Parathyroid adenoma (tissue), 2 donors: ENCODE results near the gene PCDHGB6.

ENCODE experiments used
- H2AFZ ChIP-seq: fragments of 300-600 bp; sonication (generic); one replicate; pipeline ENCODE4 v1.7.0; 2017; ENCODE audit warnings: antibody characterized with exemption, mild to moderate bottlenecking
- H3K27ac ChIP-seq: fragments of 300-600 bp; sonication (generic); one replicate; pipeline ENCODE4 v1.7.0; 2017
- H3K27me3 ChIP-seq: fragments of 300-600 bp; sonication (generic); one replicate; pipeline ENCODE4 v1.7.0; 2017; ENCODE audit warnings: low read length; ENCODE audit not compliant: control insufficient read depth, insufficient read depth
- H3K36me3 ChIP-seq: fragments of 300-600 bp; sonication (generic); one replicate; pipeline ENCODE4 v1.7.0; 2017; ENCODE audit warnings: low read length; ENCODE audit not compliant: control insufficient read depth, insufficient read depth
- H3K4me1 ChIP-seq: fragments of 300-600 bp; sonication (generic); one replicate; pipeline ENCODE4 v1.7.0; 2017; ENCODE audit warnings: control low read depth
- H3K4me2 ChIP-seq: fragments of 300-600 bp; sonication (generic); one replicate; pipeline ENCODE4 v1.7.0; 2017; ENCODE audit warnings: low read length
- H3K4me3 ChIP-seq: fragments of 300-600 bp; sonication (generic); one replicate; pipeline ENCODE4 v1.7.0; 2017; ENCODE audit warnings: low read depth, low read length
- H3K79me2 ChIP-seq: fragments of 300-600 bp; sonication (generic); one replicate; pipeline ENCODE4 v1.7.0; 2017; ENCODE audit warnings: control low read depth
- H3K9ac ChIP-seq: fragments of 300-600 bp; sonication (generic); one replicate; pipeline ENCODE4 v1.7.0; 2017; ENCODE audit warnings: mild to moderate bottlenecking
- H3K9me3 ChIP-seq: fragments of 300-600 bp; sonication (generic); one replicate; pipeline ENCODE4 v1.7.0; 2017; ENCODE audit warnings: low read length; ENCODE audit not compliant: control insufficient read depth
- TF ChIP-seq, protein P1 (sequence below): fragments of 300-600 bp; sonication (generic); IDR thresholded peaks from one replicate; pipeline ENCODE4 v1.7.0; 2017; ENCODE audit warnings: antibody characterized with exemption, mild to moderate bottlenecking
- donor health status: primary hyperparathyroidism.

PCDHGB6 gene

DNA sequence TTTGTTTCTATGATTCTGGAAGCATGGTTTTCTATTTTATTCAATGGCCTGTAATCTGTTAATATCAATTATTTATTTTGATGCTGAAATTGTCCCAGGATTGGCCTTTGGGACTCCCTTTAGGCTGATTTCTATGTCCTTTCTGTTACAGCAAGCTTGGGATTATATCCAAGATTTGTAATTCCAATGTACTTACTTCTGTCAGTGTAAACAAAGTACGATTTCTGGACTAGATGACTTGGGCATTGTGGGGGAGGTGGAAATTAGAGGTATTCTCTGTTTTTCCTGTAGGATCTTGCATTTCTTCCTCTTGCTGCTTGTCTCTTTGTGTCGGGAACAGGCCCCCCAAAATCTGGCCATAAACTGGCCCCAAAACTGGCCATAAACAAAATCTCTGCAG, 26.2 kb downstream of the PCDHGB6 start:
- TF ChIP-seq, protein P1, sequence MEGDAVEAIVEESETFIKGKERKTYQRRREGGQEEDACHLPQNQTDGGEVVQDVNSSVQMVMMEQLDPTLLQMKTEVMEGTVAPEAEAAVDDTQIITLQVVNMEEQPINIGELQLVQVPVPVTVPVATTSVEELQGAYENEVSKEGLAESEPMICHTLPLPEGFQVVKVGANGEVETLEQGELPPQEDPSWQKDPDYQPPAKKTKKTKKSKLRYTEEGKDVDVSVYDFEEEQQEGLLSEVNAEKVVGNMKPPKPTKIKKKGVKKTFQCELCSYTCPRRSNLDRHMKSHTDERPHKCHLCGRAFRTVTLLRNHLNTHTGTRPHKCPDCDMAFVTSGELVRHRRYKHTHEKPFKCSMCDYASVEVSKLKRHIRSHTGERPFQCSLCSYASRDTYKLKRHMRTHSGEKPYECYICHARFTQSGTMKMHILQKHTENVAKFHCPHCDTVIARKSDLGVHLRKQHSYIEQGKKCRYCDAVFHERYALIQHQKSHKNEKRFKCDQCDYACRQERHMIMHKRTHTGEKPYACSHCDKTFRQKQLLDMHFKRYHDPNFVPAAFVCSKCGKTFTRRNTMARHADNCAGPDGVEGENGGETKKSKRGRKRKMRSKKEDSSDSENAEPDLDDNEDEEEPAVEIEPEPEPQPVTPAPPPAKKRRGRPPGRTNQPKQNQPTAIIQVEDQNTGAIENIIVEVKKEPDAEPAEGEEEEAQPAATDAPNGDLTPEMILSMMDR = no peak
- Histone ChIP-seq H3K27me3 (no peaks in the 10 kb centered on the region), H3K4me1 (no peaks in the 10 kb centered on the region), H3K36me3 (no peaks in the 10 kb centered on the region), H3K4me3 (no peak overlapping the region), H3K9me3 (no peaks in the 10 kb centered on the region), H3K79me2 (peaks cover 5% of the 10 kb centered on the region), H3K4me2 (no peak overlapping the region), H3K27ac (no peak overlapping the region), H2AFZ (no peak overlapping the region), H3K9ac (no peak overlapping the region)

DNA sequence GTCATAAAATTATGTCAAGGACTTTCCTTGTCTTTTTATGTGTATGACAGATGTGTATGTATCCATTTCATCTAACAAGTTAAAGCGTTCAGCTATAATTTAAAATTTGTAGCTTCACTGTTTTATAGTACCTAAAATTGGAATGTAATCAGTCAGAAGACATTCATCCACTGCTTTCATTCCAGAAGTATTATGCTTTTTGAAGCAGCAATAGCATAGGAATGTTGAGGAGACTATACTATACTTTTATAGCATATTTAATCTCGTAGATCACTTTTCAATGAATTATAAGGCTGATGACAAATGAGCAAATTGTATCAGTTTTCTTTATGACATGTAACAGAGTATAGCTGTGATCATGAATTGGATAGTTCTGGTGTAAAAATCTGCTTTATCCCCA, 29.4 kb downstream of the PCDHGB6 start:
- no peaks in the 10 kb centered on the region for H3K9me3 ChIP-seq
- H3K4me3 ChIP-seq = no peak overlapping the region
- H2AFZ ChIP-seq = no peak overlapping the region
- peaks cover 10% of the 10 kb centered on the region for H3K79me2 ChIP-seq
- H3K27ac ChIP-seq = no peak overlapping the region
- H3K4me1 ChIP-seq = no peaks in the 10 kb centered on the region
- H3K27me3 ChIP-seq = no peaks in the 10 kb centered on the region
- no peaks in the 10 kb centered on the region for H3K36me3 ChIP-seq
- H3K4me2 ChIP-seq = no peak overlapping the region
- no peak overlapping the region for H3K9ac ChIP-seq
- TF ChIP-seq, protein P1 = no peak

DNA sequence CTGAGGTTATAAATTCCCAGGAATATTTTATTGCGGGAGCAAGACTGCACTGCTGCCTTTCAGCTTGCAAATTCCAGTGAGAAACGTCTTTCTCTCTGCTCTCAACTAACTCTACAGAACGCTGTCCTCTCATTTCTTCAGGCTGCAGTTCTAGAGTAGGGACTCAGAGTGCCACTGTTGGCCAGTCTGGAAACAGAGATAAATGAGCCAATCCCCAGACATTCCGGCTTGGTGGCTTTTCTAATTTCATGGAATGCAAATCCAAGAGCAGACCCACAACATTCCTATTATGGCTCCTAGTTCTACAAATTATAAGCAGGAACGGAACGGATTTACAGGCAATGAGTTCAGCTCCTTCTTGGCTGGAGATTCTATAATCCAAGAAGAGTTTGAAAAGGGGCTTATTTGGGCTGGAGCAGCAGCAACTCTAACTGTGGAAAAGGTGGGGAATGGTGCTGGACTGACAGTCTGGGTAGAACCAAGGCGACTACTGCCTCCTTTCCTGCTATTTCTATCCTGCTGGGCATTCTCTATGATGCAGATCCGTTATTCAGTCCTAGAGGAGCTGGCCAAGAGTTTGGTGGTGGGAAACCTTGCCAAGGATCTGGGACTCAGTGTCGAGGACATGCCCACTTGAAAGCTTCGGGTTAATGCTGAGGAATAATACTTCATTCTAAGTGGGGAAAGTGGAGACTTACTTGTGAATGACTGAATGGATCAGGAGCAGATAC, 31.8 kb downstream of the PCDHGB6 start:
- Histone ChIP-seq H3K4me1 (no peaks in the 10 kb centered on the region), H3K4me3 (no peak overlapping the region), H3K27ac (no peak overlapping the region), H3K9ac (no peak overlapping the region), H2AFZ (no peak overlapping the region), H3K36me3 (no peaks in the 10 kb centered on the region), H3K9me3 (no peaks in the 10 kb centered on the region), H3K27me3 (no peaks in the 10 kb centered on the region), H3K4me2 (no peak overlapping the region), H3K79me2 (peaks cover 10% of the 10 kb centered on the region)
- TF ChIP-seq, protein P1 = no peak

DNA sequence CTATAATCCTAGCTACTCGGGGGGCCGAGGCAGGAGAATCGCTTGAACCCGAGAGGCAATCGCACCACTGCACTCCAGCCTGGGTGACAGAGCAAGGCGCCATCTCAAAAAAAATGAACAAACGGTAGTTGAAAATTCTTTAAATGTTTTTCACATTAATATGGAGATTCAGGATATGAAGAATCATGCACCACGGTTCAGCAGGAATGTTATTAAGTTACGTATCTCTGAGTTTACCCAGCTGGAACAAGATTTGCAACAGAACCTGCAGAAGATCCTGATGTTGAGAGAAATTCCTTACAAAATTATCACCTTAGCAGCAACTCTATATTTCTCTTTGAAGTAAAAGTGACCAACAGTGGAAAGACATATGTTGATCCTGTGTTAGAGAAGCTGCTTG, 32.5 kb downstream of the PCDHGB6 start:
- Histone ChIP-seq H3K9me3 (no peaks in the 10 kb centered on the region), H2AFZ (no peak overlapping the region), H3K27ac (no peak overlapping the region), H3K9ac (no peak overlapping the region), H3K27me3 (no peaks in the 10 kb centered on the region), H3K4me3 (no peak overlapping the region), H3K79me2 (peaks cover 10% of the 10 kb centered on the region), H3K4me2 (no peak overlapping the region), H3K4me1 (no peaks in the 10 kb centered on the region), H3K36me3 (no peaks in the 10 kb centered on the region)
- TF ChIP-seq, protein P1 = no peak

DNA sequence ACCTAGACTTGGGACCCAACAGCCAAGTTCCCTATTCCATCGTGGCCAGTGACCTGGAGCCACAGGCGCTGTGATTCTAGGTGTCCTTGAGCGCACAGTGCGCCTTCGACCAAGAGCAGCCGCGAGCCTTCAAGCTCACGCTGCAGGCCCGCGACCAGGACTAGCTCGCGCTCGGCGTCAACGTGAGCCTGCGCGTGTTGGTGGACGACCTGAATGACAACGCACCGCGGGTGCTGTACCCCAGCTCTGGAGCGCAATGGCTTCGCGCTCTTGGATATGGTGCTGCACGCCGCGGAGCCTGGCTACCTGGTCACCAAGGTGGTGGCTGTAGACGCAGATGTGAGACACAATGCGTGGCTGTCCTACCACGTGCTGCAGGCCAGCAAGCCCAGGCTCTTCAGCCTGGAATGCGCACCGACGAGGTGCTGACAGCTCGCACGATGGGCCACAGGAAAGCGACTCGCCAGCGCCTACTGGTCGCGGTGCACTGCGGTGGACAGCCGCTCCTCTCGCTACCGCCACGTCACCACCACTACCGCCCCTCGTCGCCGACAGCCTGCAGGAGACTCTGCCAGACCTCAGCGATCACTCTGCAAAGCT, 33.9 kb downstream of the PCDHGB6 start:
- no peaks in the 10 kb centered on the region for H3K27me3 ChIP-seq
- H3K4me1 ChIP-seq = no peaks in the 10 kb centered on the region
- TF ChIP-seq, protein P1 = no peak
- peaks cover 14% of the 10 kb centered on the region for H3K79me2 ChIP-seq
- H3K27ac ChIP-seq = no peak overlapping the region
- no peaks in the 10 kb centered on the region for H3K9me3 ChIP-seq
- H3K9ac ChIP-seq = no peak overlapping the region
- H3K4me3 ChIP-seq = no peak overlapping the region
- H2AFZ ChIP-seq = no peak overlapping the region
- H3K36me3 ChIP-seq = no peaks in the 10 kb centered on the region
- H3K4me2 ChIP-seq = no peak overlapping the region
